DOHH2 (cell line): ENCODE measurements around the gene ITLN1.
"Not testable (repeated sequence)": the region's sequence is repeated elsewhere in the genome, so short reads cannot be mapped to it uniquely, and the experiment has no call there.

ENCODE experiments used
- H3F3A ChIP-seq: fragments of 200-600 bp; sonication (generic), shearing (Covaris generic); 2 replicates; pipeline ENCODE4 v1.6.0; 2016; ENCODE audit warnings: antibody characterized with exemption, mild to moderate bottlenecking; ENCODE audit not compliant: control insufficient read depth, insufficient read depth
- H3K27ac ChIP-seq: fragments of 200-600 bp; sonication (generic); 2 replicates; pipeline ENCODE4 v1.5.1; 2014; ENCODE audit warnings: low read depth, mild to moderate bottlenecking, low read length, moderate library complexity
- H3K27me3 ChIP-seq: fragments of 200-600 bp; sonication (generic); 2 replicates; pipeline ENCODE4 v1.6.1; 2014; ENCODE audit warnings: mild to moderate bottlenecking, low read length, mixed read lengths; ENCODE audit not compliant: control insufficient read depth
- H3K36me3 ChIP-seq: fragments of 200-600 bp; sonication (generic); 2 replicates; pipeline ENCODE4 v1.6.1; 2014; ENCODE audit warnings: mild to moderate bottlenecking, low read length, moderate library complexity, mixed read lengths; ENCODE audit not compliant: control insufficient read depth
- H3K4me1 ChIP-seq: fragments of 200-600 bp; sonication (generic); 2 replicates; pipeline ENCODE4 v1.6.1; 2014; ENCODE audit warnings: mild to moderate bottlenecking, low read length, mixed read lengths; ENCODE audit not compliant: control insufficient read depth
- H3K4me2 ChIP-seq: fragments of 200-600 bp; sonication (generic); 2 replicates; pipeline ENCODE4 v1.6.0; 2014; ENCODE audit warnings: mild to moderate bottlenecking, low read length, moderate library complexity
- H3K4me3 ChIP-seq: fragments of 200-600 bp; sonication (generic); 2 replicates; pipeline ENCODE4 v1.5.1; 2014; ENCODE audit warnings: mild to moderate bottlenecking, low read length, mixed read lengths
- H3K79me2 ChIP-seq: fragments of 200-600 bp; sonication (generic); 2 replicates; pipeline ENCODE4 v1.6.1; 2014; ENCODE audit warnings: mild to moderate bottlenecking, low read length, mixed read lengths; ENCODE audit not compliant: control insufficient read depth
- H3K9me2 ChIP-seq: fragments of 200-600 bp; sonication (generic); replicated peaks from 2 replicates; pipeline ENCODE4 v1.6.1; 2014; ENCODE audit warnings: mild to moderate bottlenecking, low read length, mixed read lengths; ENCODE audit not compliant: control insufficient read depth
- H3K9me3 ChIP-seq: fragments of 200-600 bp; sonication (generic); 2 replicates; pipeline ENCODE4 v1.6.1; 2014; ENCODE audit warnings: antibody characterized with exemption, low read length, mixed read lengths; ENCODE audit not compliant: control insufficient read depth, insufficient read depth
- H4K20me1 ChIP-seq: fragments of 200-600 bp; sonication (generic); 2 replicates; pipeline ENCODE4 v1.6.0; 2014; ENCODE audit warnings: low read depth, mild to moderate bottlenecking, antibody characterized with exemption, low read length, moderate library complexity; ENCODE audit not compliant: control insufficient read depth, insufficient read depth
- EZH2phosphoT487 ChIP-seq: fragments of 200-600 bp; sonication (generic); IDR thresholded peaks from 2 replicates; pipeline ENCODE4 v1.6.1; 2017; ENCODE audit warnings: borderline replicate concordance, mild to moderate bottlenecking, antibody characterized with exemption, low read length, moderate library complexity, mixed read lengths
- TF ChIP-seq, protein P1 (sequence below): fragments of 200-600 bp; sonication (generic); IDR thresholded peaks from one replicate; pipeline ENCODE4 v1.5.1; 2014; ENCODE audit warnings: antibody characterized with exemption, mild to moderate bottlenecking, low read depth, low read length; ENCODE audit not compliant: poor library complexity, severe bottlenecking

Gene ITLN1

DNA sequence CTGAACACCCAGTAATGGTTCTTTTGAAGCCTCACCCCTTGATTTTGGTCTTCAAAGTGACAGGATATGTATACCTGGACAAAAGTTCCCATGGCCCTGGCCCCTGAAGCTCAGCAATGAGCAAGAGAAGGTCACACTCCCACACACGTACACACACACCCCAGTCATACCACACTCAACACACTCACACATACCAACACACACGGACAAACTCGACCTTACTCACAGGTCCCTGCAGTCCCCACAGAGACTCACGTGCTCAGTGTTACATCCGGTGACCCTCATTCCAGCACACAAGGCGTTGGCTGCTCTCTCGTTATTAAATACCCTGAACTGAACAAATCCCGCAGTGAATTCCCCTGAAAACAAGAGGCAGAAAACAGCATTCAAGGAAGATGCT, 5.9 kb downstream of the ITLN1 start:
- Histone ChIP-seq H4K20me1 (no peaks in the 10 kb centered on the region), H3F3A (no peaks in the 10 kb centered on the region), H3K36me3 (no peaks in the 10 kb centered on the region), H3K4me3 (no peak overlapping the region), H3K9me3 (no peaks in the 10 kb centered on the region), H3K27me3 (no peaks in the 10 kb centered on the region), H3K9me2 (no peaks in the 10 kb centered on the region), H3K4me1 (no peaks in the 10 kb centered on the region), H3K79me2 (no peaks in the 10 kb centered on the region), H3K27ac (no peak overlapping the region), H3K4me2 (no peak overlapping the region)
- TF ChIP-seq EZH2phosphoT487, result no peak
- TF ChIP-seq, protein P1, sequence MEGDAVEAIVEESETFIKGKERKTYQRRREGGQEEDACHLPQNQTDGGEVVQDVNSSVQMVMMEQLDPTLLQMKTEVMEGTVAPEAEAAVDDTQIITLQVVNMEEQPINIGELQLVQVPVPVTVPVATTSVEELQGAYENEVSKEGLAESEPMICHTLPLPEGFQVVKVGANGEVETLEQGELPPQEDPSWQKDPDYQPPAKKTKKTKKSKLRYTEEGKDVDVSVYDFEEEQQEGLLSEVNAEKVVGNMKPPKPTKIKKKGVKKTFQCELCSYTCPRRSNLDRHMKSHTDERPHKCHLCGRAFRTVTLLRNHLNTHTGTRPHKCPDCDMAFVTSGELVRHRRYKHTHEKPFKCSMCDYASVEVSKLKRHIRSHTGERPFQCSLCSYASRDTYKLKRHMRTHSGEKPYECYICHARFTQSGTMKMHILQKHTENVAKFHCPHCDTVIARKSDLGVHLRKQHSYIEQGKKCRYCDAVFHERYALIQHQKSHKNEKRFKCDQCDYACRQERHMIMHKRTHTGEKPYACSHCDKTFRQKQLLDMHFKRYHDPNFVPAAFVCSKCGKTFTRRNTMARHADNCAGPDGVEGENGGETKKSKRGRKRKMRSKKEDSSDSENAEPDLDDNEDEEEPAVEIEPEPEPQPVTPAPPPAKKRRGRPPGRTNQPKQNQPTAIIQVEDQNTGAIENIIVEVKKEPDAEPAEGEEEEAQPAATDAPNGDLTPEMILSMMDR, result no peak

- Histone ChIP-seq H3K9me2 (no peaks in the 10 kb centered on the region), H3F3A (no peaks in the 10 kb centered on the region), H3K36me3 (no peaks in the 10 kb centered on the region), H3K4me2 (no peak overlapping the region), H3K27ac (no peak overlapping the region), H3K4me3 (no peak overlapping the region), H3K4me1 (no peaks in the 10 kb centered on the region), H3K9me3 (no peaks in the 10 kb centered on the region), H3K79me2 (no peaks in the 10 kb centered on the region), H3K27me3 (no peaks in the 10 kb centered on the region), H4K20me1 (no peaks in the 10 kb centered on the region)
- no peak for TF ChIP-seq EZH2phosphoT487
- TF ChIP-seq, protein P1, result peak; percentile 56
Observed at GRCh38 chr1:160877221-160877620, 7.8 kb downstream of the ITLN1 start.

- TF ChIP-seq, protein P1, result no peak
- TF ChIP-seq EZH2phosphoT487, result no peak
- Histone ChIP-seq H3K9me2 (no peaks in the 10 kb centered on the region), H4K20me1 (no peaks in the 10 kb centered on the region), H3K79me2 (no peaks in the 10 kb centered on the region), H3K36me3 (no peaks in the 10 kb centered on the region), H3K4me3 (no peak overlapping the region), H3K9me3 (no peaks in the 10 kb centered on the region), H3K4me1 (no peaks in the 10 kb centered on the region), H3K4me2 (no peak overlapping the region), H3F3A (no peaks in the 10 kb centered on the region), H3K27ac (no peak overlapping the region), H3K27me3 (no peaks in the 10 kb centered on the region)
Observed at GRCh38 chr1:160876311-160876710, 8.7 kb downstream of the ITLN1 start.

- not testable (repeated sequence) for H4K20me1 ChIP-seq
Observed at GRCh38 chr1:160875591-160875990, 9.4 kb downstream of the ITLN1 start.

More at GRCh38 chr1:160875591-160875990, 9.4 kb downstream of the ITLN1 start:
- H3K27me3 ChIP-seq, H3K4me2 ChIP-seq, H3K36me3 ChIP-seq, H3K79me2 ChIP-seq, H3F3A ChIP-seq, H3K9me3 ChIP-seq, H3K4me3 ChIP-seq, H3K27ac ChIP-seq, H3K4me1 ChIP-seq, H3K9me2 ChIP-seq: not testable (repeated sequence)
